Suprapubic skin (tissue), 4 donors: ENCODE results near the gene ENAH.

Experiments used
- CTCF ChIP-seq, 2 donors: fragments of 200-600 bp in 1 of 2; fragments of 450-650 bp in 1 of 2; sonication (generic) in 1 of 2; IDR thresholded peaks; one replicate each; pipeline ENCODE4 v1.5.1; 2016 to 2019; ENCODE audit warnings: antibody characterized with exemption in 2 of 2, mild to moderate bottlenecking in 1 of 2, moderate library complexity in 1 of 2
- EP300 ChIP-seq: sonication (generic); formaldehyde crosslinking; IDR thresholded peaks from one replicate; pipeline ENCODE4 v1.6.1; 2017; ENCODE audit warnings: antibody characterized with exemption
- POLR2A ChIP-seq, 2 donors: fragments of 450-650 bp; IDR thresholded peaks; one replicate each; pipeline ENCODE4 v1.6.1; 2017; ENCODE audit warnings: antibody characterized with exemption in 2 of 2, mild to moderate bottlenecking in 2 of 2, moderate library complexity in 2 of 2
- POLR2AphosphoS5 ChIP-seq, 3 donors: sonication (generic); formaldehyde crosslinking; IDR thresholded peaks; one replicate each; pipeline ENCODE4 v1.6.1; 2017; ENCODE audit warnings: antibody characterized with exemption in 3 of 3

GRCh38 chr1:225699336-225699735 lies 46.4 kb upstream of the ENAH start:
- TF ChIP-seq CTCF (IDR thresholded peaks at IDR 0.05) = no peak
- TF ChIP-seq POLR2AphosphoS5 (IDR thresholded peaks at IDR 0.05) = no peak
- no peak for TF ChIP-seq POLR2A (IDR thresholded peaks at IDR 0.05)
- no peak for TF ChIP-seq EP300
